Adrenal gland (tissue), 12 donors: Measurements from ENCODE around the gene AGK. TPM values are rescaled to one million over a fixed set of nuclear protein-coding genes. Genes with fewer than 3 reads are reported as not detected.
"Not testable (repeated sequence)": the region's sequence is repeated elsewhere in the genome, so short reads cannot be mapped to it uniquely, and the experiment has no call there.

Source experiments
- DNase-seq, 7 donors: peaks; one replicate each; pipeline ENCODE4 v3.0.0-alpha.2; 2019 to 2020
- H3K27ac ChIP-seq, 5 donors: fragments of 200-600 bp; sonication (generic) in 4 of 5; 1 replicate in 3 of 5; 2 replicates in 2 of 5; pipeline versions ENCODE4 v1.5.1 to v1.8.0; 2016 to 2020; ENCODE audit warnings: mild to moderate bottlenecking in 1 of 5
- H3K27me3 ChIP-seq: fragments of 200-600 bp; 2 replicates; pipeline ENCODE4 v1.8.0; 2021
- H3K36me3 ChIP-seq, 2 donors: fragments of 200-600 bp; replicated peaks in 1 of 2; 1 replicate in 1 of 2; 2 replicates in 1 of 2; pipeline versions ENCODE4 v1.5.1 to v1.8.0; 2018 to 2022
- H3K4me1 ChIP-seq, 2 donors: fragments of 200-600 bp; replicated peaks in 1 of 2; 1 replicate in 1 of 2; 2 replicates in 1 of 2; pipeline versions ENCODE4 v1.5.1 to v1.8.0; 2018 to 2021
- H3K4me3 ChIP-seq, 4 donors: fragments of 200-600 bp; sonication (generic) in 3 of 4; one replicate each; pipeline ENCODE4 v1.5.1; 2016 to 2018
- H3K9me3 ChIP-seq, 3 donors: fragments of 200-600 bp; sonication (generic) in 1 of 3; replicated peaks in 1 of 3; 1 replicate in 2 of 3; 2 replicates in 1 of 3; pipeline versions ENCODE4 v1.5.1 to v1.8.0; 2016 to 2021
- CTCF ChIP-seq, 6 experiments: fragments of 450-650 bp in 4 of 6; fragments of 200-600 bp in 2 of 6; sonication (generic) in 1 of 6; IDR thresholded peaks; 1 replicate in 5 of 6; 2 replicates in 1 of 6; pipeline versions ENCODE4 v1.5.1 to v1.8.0; 2016 to 2021; ENCODE audit warnings: antibody characterized with exemption in 6 of 6, mild to moderate bottlenecking in 2 of 6, moderate library complexity in 1 of 6
- POLR2A ChIP-seq, 2 donors: fragments of 450-650 bp; IDR thresholded peaks; one replicate each; pipeline ENCODE4 v1.6.1; 2017; ENCODE audit warnings: antibody characterized with exemption in 2 of 2, mild to moderate bottlenecking in 2 of 2, moderate library complexity in 1 of 2
- WGBS, 4 donors: extraction: QIAGEN DNeasy Blood & Tissue Kit in 2 of 4; methylation state at CpG; one replicate each; pipeline versions ENCODE4 v1.1.5 to v1.1.7; 2013 to 2017; 5-methylcytosine and 5-hydroxymethylcytosine counted together
- intact Hi-C, 2 donors: fragments of 100-400 bp; cut with DNase I; formaldehyde crosslinking; loops; one replicate each; pipeline versions ENCODE4 v1.14.1 to v1.15.0; 2022 to 2023
- polyA plus RNA-seq, 3 donors: library from polyadenylated mRNA; stranded (reverse); fragments of 200-250 nt in 2 of 3; fragments of 350-450 nt in 1 of 3; fragmentation: Illumina TruSeq in 1 of 3; extraction: RNeasy Lipid Tissue Mini Kit (QIAGEN cat#74804) in 1 of 3; gene quantifications; one replicate each; pipeline ENCODE4 v1.2.3, GENCODE V29; 2013 to 2014
- total RNA-seq, 9 donors: library from RNA; depleted of rRNA in 4 of 9; stranded (reverse); fragments of >200 nt in 4 of 9; fragments of 120-200 nt in 1 of 9; fragmentation: NEBNext Ultra II Directional in 1 of 9; extraction: Animal tissue kit (Norgen Biotek cat#: 25700) in 1 of 9; gene quantifications; one replicate each; pipeline versions ENCODE4 v1.1.0 to v1.2.4, GENCODE V29; 2013 to 2023
- donor health status: healthy with polysubstance abuse.
- donor health status: Bipolar disorder and iron deficiency.
- donor health status: DM: yes; HTN: yes; CAD: no.
- donor health status: DM: no; HTN: no; CAD: no.
- donor health status: DM: no; HTN: no; CAD: no.
- donor health status: DM: yes; HTN: yes; CAD: no.

The AGK gene
- total and polyA plus RNA-seq, 12 donors = 11.1 to 89.9 (median 28.3) TPM

- intact Hi-C loops = no loop called here
- no peak overlapping the region for H3K4me3 ChIP-seq
- DNase-seq = no peak
- H3K27ac ChIP-seq = no peak overlapping the region
- WGBS, 4 donors = 63 to 78% (median 72%) methylated on average over 6 of the region's 6 CpGs
- no peak for TF ChIP-seq CTCF (IDR thresholded peaks at IDR 0.05)
- TF ChIP-seq POLR2A (IDR thresholded peaks at IDR 0.05) = no peak
- H3K4me1 ChIP-seq = peaks cover 0 to 7% of the 10 kb centered on the region in 2 donors
- no peaks in the 10 kb centered on the region for H3K9me3 ChIP-seq
- H3K27me3 ChIP-seq = no peaks in the 10 kb centered on the region
- H3K36me3 ChIP-seq = peaks cover 0 to 5% of the 10 kb centered on the region in 2 donors
These were observed 135.5 kb downstream of the AGK start for GRCh38 chr7:141686670-141687069.

GRCh38 chr7:141688043-141688442 is 136.8 kb downstream of the AGK start:
- H3K4me1 ChIP-seq = peaks cover 0 to 7% of the 10 kb centered on the region in 2 donors
- no peaks in the 10 kb centered on the region for H3K9me3 ChIP-seq
- no peaks in the 10 kb centered on the region for H3K27me3 ChIP-seq
- no peak overlapping the region for H3K27ac ChIP-seq
- intact Hi-C loops = no loop called here
- 87 to 92% (median 90%) methylated on average over 5 of the region's 5 CpGs for WGBS, 4 donors
- no peak for DNase-seq
- peaks cover 0 to 5% of the 10 kb centered on the region in 2 donors for H3K36me3 ChIP-seq
- no peak overlapping the region for H3K4me3 ChIP-seq
- no peak for TF ChIP-seq CTCF (IDR thresholded peaks at IDR 0.05)
- TF ChIP-seq POLR2A (IDR thresholded peaks at IDR 0.05) = no peak

DNA sequence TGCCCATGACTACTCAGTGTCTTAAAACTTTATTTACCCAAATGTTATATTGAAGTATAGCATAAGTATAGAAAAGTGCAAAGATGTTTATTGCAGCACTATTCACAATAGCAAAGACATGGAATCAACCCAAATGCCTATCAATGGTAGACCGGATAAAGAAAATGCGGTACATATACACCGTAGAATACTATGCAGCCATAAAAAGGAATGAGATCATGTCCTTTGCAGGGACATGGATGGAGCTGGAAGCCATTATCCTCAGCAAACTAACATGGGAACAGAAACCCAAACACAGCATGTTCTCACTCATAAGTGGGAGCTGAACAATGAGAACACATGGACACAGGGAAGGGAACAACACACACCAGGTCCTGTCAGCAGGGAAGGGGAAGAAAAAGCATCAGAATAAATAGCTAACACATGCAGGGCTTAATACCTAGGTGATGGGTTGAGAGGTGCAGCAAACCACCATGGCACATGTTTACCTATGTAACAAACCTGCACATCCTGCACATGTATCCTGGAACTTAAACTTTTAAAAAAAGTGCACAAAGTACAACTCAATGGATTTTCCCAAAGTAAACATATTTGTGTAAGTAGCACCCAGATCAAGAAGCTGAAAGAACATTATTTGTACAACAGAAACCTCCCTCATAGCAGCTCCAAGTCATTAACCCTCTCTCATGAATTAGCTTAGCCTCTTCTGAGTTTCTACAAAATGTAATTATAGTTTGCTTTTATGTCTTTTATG is 138.0 kb downstream of the AGK start:
- H3K27me3 ChIP-seq, DNase-seq, intact Hi-C loops, H3K4me1 ChIP-seq, H3K36me3 ChIP-seq, H3K27ac ChIP-seq, H3K4me3 ChIP-seq, H3K9me3 ChIP-seq: not testable (repeated sequence)
- WGBS, 4 donors = 96 to 98% (median 96%) methylated on average over 3 of the region's 3 CpGs

- 93 to 97% (median 94%) methylated on average over 3 of the region's 3 CpGs for WGBS, 4 donors
- no peaks in the 10 kb centered on the region for H3K36me3 ChIP-seq
- H3K9me3 ChIP-seq = no peaks in the 10 kb centered on the region
- no peaks in the 10 kb centered on the region for H3K27me3 ChIP-seq
- no peak overlapping the region for H3K27ac ChIP-seq
- no peak overlapping the region for H3K4me3 ChIP-seq
- TF ChIP-seq CTCF (IDR thresholded peaks at IDR 0.05) (no peak), POLR2A (IDR thresholded peaks at IDR 0.05) (no peak)
- intact Hi-C loops = no loop called here
- no peak for DNase-seq
- H3K4me1 ChIP-seq = peaks cover 0 to 7% of the 10 kb centered on the region in 2 donors
These were observed 140.3 kb downstream of the AGK start for GRCh38 chr7:141691540-141691939.

DNA sequence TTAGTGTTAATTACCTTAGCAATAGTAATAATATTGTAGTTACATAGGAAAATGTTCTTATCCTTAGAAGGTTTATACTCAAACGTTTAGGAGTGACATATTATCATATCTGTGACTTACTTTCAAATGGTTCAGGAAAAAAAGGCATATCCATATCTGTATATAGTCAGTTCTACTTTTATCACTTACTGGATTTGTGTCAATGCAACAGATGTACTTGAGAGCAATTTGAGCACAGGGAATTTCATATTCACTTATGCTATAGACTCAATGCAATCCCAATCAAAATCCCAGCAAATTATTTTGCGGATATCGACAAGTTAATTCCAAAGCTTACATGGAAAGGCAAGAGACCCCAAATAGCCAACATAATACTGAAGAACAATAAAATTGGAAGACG is 140.8 kb downstream of the AGK start:
- Histone ChIP-seq H3K4me3 (no peak overlapping the region), H3K27me3 (no peaks in the 10 kb centered on the region), H3K9me3 (no peaks in the 10 kb centered on the region), H3K4me1 (peaks cover 0 to 4% of the 10 kb centered on the region in 2 donors), H3K36me3 (no peaks in the 10 kb centered on the region), H3K27ac (no peak overlapping the region)
- 90 to 92% (median 91%) methylated on average over 4 of the region's 4 CpGs for WGBS, 4 donors
- intact Hi-C loops = no loop called here
- no peak for DNase-seq
- TF ChIP-seq CTCF (IDR thresholded peaks at IDR 0.05) = no peak
- no peak for TF ChIP-seq POLR2A (IDR thresholded peaks at IDR 0.05)
